NT2/D1 (cell line): Measurements from ENCODE around the gene TIAM1.

Experiments used
- SUZ12 ChIP-seq: IDR thresholded peaks from 2 replicates; pipeline ENCODE4 v1.6.1; 2011; ENCODE audit not compliant: insufficient read length, insufficient read depth; ENCODE audit errors: extremely low read depth
- YY1 ChIP-seq: IDR thresholded peaks from 2 replicates; pipeline ENCODE4 v1.6.1; 2011; ENCODE audit not compliant: insufficient read length, insufficient read depth

DNA sequence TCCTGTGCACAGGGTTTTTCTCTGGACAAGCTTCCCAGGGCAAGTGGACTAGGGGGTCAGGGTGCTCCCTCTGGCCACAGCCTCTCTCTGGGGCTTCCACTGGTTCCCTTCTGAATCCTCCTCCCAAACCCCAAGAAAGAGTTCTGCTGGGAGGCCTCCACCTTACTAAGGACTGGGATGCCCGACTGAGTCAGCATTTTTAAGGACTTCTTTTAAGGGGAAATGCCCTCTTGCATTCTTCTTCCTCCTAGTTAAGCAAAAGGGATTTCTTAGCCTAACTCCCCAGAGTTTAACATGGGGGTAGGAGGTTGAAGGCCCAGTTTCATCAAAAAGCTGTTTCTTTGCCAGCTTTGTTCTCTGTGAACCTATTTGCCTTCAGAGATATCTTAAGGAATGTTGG is 206.1 kb downstream of the TIAM1 start:
- no peak for TF ChIP-seq YY1
- TF ChIP-seq SUZ12: no peak
